ENCODE measurements around the gene SLIT3.

DNA sequence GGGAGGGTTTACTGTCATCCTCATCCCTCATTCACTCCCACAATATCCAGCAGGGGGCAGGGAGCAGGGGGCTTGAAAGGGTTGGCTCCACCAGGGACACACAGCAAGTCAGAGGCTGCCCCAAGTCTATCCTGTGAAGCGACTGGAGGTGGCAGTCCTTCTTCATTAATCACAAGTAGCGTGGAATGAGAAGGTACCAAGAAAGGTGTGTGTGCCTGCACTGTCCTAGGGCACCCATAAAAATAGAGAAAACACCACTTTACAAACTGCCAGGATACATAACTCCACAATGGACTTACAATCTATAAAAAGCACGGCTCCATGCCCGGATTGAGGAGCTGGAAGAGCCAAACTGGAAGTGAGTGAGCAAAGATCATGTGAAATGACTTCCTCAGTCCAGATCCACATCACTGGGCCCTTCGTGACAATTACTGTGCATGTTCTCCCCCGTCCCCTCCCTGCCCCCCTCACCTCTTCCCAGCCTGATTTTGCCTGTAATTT lies 183.9 kb downstream of the SLIT3 start:
- TF ChIP-seq, protein P1, sequence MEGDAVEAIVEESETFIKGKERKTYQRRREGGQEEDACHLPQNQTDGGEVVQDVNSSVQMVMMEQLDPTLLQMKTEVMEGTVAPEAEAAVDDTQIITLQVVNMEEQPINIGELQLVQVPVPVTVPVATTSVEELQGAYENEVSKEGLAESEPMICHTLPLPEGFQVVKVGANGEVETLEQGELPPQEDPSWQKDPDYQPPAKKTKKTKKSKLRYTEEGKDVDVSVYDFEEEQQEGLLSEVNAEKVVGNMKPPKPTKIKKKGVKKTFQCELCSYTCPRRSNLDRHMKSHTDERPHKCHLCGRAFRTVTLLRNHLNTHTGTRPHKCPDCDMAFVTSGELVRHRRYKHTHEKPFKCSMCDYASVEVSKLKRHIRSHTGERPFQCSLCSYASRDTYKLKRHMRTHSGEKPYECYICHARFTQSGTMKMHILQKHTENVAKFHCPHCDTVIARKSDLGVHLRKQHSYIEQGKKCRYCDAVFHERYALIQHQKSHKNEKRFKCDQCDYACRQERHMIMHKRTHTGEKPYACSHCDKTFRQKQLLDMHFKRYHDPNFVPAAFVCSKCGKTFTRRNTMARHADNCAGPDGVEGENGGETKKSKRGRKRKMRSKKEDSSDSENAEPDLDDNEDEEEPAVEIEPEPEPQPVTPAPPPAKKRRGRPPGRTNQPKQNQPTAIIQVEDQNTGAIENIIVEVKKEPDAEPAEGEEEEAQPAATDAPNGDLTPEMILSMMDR (tag by site-specific recombination; IDR thresholded peaks at IDR 0.05) = no peak; the same call in 1 of the 2 replicates
- TF ChIP-seq, protein P2, sequence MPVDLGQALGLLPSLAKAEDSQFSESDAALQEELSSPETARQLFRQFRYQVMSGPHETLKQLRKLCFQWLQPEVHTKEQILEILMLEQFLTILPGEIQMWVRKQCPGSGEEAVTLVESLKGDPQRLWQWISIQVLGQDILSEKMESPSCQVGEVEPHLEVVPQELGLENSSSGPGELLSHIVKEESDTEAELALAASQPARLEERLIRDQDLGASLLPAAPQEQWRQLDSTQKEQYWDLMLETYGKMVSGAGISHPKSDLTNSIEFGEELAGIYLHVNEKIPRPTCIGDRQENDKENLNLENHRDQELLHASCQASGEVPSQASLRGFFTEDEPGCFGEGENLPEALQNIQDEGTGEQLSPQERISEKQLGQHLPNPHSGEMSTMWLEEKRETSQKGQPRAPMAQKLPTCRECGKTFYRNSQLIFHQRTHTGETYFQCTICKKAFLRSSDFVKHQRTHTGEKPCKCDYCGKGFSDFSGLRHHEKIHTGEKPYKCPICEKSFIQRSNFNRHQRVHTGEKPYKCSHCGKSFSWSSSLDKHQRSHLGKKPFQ (tag by site-specific recombination; IDR thresholded peaks at IDR 0.05) = no peak
- TF ChIP-seq ZNF292 (tag by site-specific recombination; IDR thresholded peaks at IDR 0.05; ENCODE audit: borderline replicate concordance, low read depth) (no peak), ZNF248 (tag by site-specific recombination; IDR thresholded peaks at IDR 0.05) (no peak), ZNF433 (tag by site-specific recombination; IDR thresholded peaks at IDR 0.05; ENCODE audit: low read depth) (no peak), ZNF529 (tag by site-specific recombination; IDR thresholded peaks at IDR 0.05; ENCODE audit: insufficient replicate concordance) (no peak), ZNF830 (tag by site-specific recombination; IDR thresholded peaks at IDR 0.05; ENCODE audit: low read depth) (no peak)
